GM18858 (cell line): ENCODE results near the gene PITX2.

Experiments used
- ATAC-seq: cut with Tn5 transposase; IDR thresholded peaks from one replicate; pipeline ENCODE4 v1.9.1; 2021; ENCODE audit not compliant: unreplicated experiment

The PITX2 gene

GRCh38 chr4:110636680-110637407, 14.0 kb upstream of the PITX2 start:
- no peak for ATAC-seq

GRCh38 chr4:110636171-110636679, 13.3 kb upstream of the PITX2 start:
- ATAC-seq: no peak

DNA sequence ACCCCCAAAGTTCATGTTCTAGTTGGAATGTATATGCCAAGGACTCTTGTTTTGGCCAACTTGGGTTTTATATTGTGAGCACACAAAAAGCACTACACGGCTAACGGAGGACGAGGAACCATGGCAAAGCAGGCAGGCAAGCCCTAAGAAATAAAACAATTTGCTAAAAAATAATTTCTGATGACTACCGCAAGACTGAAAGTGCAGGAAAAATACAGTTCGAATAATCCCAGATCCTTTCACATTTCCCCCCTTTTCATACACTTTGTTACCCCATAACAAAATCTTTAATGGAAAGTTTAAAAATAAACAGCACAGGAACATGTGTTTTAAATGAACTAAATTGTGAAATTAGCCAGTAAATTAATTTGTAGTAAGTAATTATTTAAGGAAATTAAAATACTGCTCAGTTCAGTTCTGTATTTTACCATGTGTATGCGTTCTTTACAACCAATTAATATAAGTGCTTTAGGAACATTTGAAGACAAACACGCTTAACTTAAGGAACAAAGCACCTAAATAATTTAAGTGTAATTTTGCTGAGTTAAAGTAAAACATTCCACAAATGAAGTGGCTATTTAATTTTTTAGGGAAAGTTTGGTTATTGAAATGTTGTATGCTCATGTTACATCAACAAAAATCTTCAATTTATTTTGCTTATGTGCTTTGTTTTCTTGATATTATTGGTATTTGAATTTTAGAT, 12.4 kb upstream of the PITX2 start:
- ATAC-seq: no peak

DNA sequence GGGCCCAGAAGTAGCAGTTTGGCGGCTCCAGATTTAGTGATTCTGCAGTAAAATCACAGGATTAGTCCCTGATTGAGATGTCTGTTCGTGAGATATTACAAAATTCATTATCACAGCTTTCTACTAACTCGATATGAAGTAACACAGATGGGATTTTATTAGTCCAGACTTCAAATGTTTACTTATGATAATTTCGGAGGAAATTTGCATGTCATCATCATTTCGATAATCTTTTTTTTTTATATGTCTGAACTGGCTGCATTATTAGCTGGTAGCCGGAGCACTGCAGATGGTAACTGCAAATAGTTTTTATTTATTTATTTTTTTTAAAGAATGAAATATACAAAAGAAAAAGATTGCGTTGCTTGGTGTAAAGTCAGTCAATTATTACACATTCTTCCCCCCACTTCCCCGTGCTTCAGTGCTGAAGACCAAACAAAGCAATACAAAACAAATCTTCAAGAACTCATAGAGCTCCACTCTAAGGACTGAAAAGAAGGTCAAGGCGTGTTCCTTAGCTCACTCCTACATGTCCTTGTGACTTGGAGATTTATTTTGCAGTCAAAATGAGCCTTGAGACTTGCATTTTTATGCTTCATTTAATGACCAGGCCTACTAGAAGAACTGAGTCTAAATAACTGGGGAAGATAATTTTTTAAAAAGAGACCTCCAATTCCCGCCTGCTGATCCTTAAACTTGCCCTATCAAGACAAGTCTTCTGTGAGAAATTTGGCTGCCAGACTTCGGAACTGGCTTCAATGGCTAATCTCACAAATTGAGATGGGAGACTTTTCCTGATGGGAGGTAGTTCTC, 11.7 kb upstream of the PITX2 start:
- ATAC-seq: no peak

DNA sequence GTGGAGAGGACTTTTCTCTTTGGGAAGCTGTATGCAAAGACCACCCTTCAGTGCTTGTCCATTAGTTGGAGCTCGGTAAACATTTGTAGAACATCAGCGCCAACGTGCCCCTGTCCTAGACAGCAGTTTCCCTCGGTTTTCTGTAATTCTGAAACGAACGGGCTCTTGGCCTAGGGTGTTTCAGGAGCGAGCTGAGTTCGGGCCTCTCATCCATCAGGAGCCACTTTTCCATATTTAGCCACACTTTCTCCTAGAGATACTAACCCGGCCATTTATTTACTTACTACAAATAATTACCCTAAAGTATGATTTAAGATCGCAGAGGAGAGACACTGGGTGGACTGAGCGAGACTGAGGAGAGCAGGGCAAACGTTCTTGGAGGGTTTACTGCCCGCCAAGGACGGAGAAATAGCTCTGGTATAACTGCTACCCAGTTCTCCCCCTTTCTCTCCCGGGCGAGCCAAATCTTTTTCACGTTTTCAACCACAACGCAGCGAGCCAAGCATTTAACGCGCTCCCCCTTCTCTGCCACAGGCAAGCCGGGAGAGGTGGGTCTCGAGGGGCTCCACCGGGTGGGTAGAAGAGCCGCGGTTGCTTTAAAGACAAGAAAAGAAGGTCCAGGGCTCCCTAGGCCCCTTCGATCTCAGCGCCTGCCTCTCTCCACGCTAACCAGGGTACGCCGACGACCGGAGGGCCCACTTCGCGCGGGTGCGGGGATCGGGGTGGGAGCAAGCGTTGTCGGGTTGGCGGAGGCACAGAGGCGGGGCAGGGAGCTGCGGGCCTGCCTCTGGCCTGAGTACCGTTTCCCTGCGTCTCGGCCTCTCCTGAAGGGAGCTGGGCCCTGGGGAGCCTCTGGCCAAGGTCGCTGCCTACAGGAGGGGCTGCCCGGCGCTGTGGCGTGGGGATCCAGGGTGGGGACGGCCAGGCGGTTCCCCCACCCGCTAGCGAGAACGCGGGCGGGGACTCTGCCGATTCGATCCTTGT, 10.8 kb upstream of the PITX2 start:
- ATAC-seq: no peak

GRCh38 chr4:110632506-110633357, 9.9 kb upstream of the PITX2 start:
- no peak for ATAC-seq

GRCh38 chr4:110631584-110632505, 9.0 kb upstream of the PITX2 start:
- peak; percentile 96 for ATAC-seq

DNA sequence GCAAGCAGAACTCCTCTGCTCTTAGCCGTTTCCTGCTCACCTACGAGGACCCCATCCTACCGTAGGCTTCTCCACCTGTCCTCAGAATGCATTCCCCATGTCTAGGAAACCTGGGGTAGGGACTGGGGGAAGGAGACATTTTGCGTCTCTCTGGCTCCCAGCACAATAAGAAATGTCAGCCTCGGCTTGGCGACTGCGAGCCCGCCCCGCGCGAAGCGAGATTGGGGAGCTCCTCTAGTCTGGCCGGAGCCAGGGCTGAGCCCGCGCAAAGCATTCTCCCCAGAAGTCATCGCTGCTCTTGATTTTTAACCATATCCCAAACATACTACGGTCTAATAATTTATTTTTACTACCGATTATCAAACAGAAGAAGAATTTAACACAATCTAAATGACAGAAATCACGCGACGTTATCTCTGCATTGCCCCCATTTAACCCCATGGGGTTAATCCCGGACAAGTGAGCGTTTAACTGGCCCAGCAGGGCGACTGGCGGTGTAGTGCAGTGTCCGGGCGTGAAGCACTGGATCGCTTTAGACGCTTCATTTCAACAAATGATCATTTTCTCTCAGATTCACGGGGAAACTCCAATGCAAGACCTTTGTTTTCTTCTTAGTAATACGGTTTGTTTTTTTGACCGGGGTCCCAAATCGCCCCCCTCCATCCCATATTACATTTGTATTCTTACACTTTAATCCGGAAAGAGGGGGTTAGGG, 8.0 kb upstream of the PITX2 start:
- ATAC-seq: no peak

DNA sequence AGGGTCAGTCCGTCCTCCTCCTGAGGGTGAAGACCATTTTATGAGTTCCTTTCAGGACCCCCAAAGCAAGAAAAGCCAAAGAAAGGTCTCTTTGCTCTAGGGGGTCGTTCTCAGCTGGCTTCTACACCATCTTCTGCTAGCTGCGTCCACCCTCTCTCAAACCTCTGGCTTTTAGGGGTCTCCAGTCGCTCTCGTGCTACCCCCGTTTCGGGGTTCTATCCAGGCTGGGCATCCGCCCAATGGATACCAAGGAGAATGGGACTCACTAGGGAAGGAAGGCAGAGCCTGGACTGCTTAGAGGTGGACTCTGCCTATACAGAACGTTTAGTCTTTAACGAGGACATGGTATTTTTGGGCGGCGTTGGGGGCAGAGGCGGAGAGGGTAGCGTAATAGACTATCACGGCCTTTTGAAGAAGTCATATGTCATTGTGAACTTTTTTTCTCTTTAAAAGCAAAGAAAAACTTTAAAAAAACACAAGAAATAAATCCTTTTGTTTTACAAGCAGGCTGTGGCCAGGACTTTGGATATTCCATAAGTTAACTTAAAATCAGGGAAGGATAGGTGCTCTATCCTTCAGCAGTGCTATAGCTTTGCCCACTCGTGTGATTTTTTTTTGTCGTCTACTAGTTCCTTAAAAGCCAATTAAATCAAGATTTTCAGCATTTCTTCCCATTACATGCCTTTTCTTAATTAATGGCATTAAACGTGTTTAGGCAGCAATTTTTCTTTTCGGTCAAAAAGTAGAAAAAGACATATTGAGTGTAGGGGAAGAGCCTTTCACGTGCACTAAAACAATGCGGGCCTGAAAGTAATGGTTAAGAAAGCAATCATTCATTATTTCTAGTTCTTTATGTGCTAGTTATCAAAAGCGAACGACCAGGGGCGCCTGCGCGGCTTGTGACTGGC, 7.2 kb upstream of the PITX2 start:
- ATAC-seq: no peak

DNA sequence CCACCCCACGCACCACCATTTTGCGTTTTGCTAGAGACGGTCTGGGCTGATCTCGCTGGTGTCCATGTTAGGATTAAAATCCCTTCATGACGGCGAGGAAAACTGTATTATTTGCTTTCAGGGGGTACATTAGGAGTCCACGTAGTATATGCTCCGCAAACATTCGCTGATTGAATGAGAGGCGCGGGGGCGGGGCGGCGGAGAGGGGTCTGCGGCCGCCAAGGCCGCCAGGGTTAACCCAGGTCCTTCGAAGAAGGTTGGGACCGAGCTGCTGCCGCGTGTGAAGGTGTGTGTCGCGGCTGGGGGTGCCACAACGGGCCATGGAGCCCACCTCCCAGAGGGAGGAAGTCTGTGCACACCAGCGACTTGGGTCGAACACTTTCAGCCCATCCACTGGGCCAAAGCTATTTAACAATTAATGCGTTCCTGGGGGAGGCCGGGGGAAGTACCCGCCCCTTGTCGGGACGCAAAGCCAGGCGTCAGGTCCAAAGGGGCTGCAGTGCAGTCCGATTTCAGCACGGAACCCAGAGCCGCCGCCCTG, 6.4 kb upstream of the PITX2 start:
- ATAC-seq: no peak

DNA sequence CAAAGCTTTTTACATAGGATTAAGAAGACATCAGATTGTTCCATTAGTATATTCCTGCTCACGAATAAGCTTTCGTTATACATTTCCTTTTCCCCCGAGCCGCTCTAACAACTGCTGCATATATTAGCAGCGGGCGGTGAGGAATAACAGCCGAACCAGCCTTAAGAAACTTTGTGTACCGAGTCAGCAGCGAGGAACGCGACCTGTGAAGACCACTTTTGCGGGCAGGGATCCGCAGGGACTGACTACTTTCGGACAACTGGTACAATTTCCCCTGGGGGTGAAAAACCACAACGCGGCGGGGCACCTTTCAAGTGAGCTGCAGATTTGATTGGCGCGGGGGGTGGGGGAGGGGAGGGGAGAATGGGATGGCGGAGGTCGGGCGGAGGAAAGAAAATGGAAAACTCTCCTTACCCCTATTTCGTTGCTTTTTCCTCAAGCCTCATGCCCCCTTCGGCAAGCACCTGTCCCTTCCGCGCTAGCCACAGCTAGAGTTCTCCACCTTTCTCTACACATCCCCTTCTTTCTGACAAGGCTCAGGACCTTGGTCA, 5.9 kb upstream of the PITX2 start:
- no peak for ATAC-seq

DNA sequence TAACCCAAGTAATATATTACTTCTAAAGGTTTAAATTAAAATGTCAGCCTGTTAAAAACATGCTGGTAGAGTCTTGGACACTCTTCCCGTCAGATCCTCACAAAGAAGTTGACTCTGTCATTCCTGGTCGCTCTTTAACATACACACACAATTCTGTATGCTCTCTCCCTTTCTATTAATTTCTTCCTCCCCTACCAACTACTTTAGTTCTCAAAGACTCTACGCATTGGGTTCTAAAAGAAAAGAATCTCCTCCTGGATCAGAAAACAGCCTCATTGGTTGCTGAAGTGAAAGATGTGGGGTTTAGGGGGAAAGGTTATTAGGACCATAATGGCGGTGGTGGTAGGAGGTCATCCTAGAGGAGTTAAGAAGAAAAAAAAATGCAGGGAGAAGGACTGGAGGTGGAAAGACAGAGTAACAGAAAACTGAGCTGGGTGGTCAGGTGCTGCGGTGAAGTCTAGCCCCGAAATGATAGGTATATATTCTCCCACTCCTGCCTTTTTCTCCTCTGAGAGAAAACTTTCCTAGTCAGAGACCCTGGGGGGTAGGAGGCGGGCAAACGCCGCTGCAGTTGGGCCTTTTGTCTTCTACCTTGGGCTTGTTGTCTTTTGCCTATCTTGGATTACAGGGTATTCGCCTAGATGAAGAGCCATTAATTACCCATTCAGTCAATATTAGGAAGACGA, 5.2 kb upstream of the PITX2 start:
- no peak for ATAC-seq

DNA sequence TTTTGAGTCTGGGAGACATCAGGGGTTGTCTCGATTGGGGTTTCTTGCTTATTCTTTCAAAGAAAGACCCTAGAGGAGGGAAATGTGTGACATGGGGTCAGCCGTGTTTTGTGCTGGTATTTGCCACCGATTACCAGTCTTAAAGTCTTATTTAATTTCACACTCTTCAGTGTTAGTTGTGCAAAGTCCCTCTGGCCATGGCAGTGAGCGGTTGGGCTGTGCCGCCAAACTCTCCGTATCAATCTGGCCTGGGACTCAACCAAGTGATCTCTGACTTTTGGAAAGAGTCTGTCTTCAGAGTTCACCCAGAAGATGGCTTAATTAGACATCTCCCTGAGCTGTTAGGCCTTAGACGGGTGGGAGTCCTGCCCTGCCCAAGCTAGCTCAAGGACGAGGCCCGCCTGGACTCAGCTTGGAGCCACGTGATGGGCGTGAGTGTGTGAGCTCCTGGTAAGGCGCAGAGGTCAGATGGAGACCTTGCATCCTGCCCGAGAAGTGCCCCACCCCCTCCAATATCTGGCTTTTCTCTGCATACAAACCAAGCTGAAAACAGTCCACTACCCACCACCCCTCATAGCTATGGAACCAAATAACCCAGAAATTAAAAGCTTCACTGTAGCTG, 3.8 kb upstream of the PITX2 start:
- ATAC-seq: no peak

GRCh38 chr4:110625576-110626257, 2.8 kb upstream of the PITX2 start:
- ATAC-seq: no peak
